Stimulated activated CD4-positive, alpha-beta T cell treated with anti-CD3 and anti-CD28 coated beads, Interleukin-15, amount 100 ng/mL, for 1 hour (primary cell): ENCODE results near the gene TMC8.
"Not testable (repeated sequence)": the region's sequence is repeated elsewhere in the genome, so short reads cannot be mapped to it uniquely, and the experiment has no call there.

Source experiments
- DNase-seq, 2 donors: peaks; one replicate each; pipeline ENCODE4 v3.0.0-alpha.2; 2020; ENCODE audit warnings: low read depth in 1 of 2, low spot score in 1 of 2

The TMC8 gene

GRCh38 chr17:78109489-78109761 lies 21.1 kb upstream of the TMC8 start:
- no peak for DNase-seq

GRCh38 chr17:78110363-78111015 lies 20.1 kb upstream of the TMC8 start:
- DNase-seq, result no peak

GRCh38 chr17:78111016-78111726 lies 19.4 kb upstream of the TMC8 start:
- DNase-seq, result no peak

- no peak for DNase-seq
Observed at GRCh38 chr17:78111727-78112517, 18.6 kb upstream of the TMC8 start.

- DNase-seq, result peak; percentile 63 to 77
Observed at GRCh38 chr17:78112518-78113471, 17.8 kb upstream of the TMC8 start.

GRCh38 chr17:78113804-78114785 lies 16.5 kb upstream of the TMC8 start:
- DNase-seq, result no peak

GRCh38 chr17:78114831-78115723 lies 15.5 kb upstream of the TMC8 start:
- DNase-seq, result no peak

GRCh38 chr17:78115803-78116202 lies 14.8 kb upstream of the TMC8 start:
- DNase-seq, result not testable (repeated sequence)

GRCh38 chr17:78116411-78116810 lies 14.2 kb upstream of the TMC8 start:
- no peak for DNase-seq

GRCh38 chr17:78117027-78117981 lies 13.3 kb upstream of the TMC8 start:
- DNase-seq, result no peak

- no peak for DNase-seq
Observed at GRCh38 chr17:78118801-78119241, 11.8 kb upstream of the TMC8 start.

- no peak for DNase-seq
Observed at GRCh38 chr17:78120537-78120936, 10.0 kb upstream of the TMC8 start.

- DNase-seq, result no peak
Observed at GRCh38 chr17:78120971-78121800, 9.4 kb upstream of the TMC8 start.

- DNase-seq, result no peak
Observed at GRCh38 chr17:78121801-78122215, 8.8 kb upstream of the TMC8 start.

GRCh38 chr17:78122216-78122930 lies 8.2 kb upstream of the TMC8 start:
- DNase-seq, result no peak

GRCh38 chr17:78122931-78123249 lies 7.7 kb upstream of the TMC8 start:
- DNase-seq, result no peak
